ENCODE results near the gene PIN1.

The PIN1 gene

GRCh38 chr19:9856609-9857008 lies 21.5 kb downstream of the PIN1 start:
- no peak for DNase-seq (ENCODE audit: low read depth in 2 of 2)

GRCh38 chr19:9857076-9857721 lies 22.1 kb downstream of the PIN1 start:
- DNase-seq (ENCODE audit: low read depth in 2 of 2): no peak

- DNase-seq (ENCODE audit: low read depth in 2 of 2): no peak
Observed at GRCh38 chr19:9857920-9858746, 23.0 kb downstream of the PIN1 start.

GRCh38 chr19:9858766-9859165 lies 23.6 kb downstream of the PIN1 start:
- DNase-seq (ENCODE audit: low read depth in 2 of 2): no peak

GRCh38 chr19:9860407-9860806 lies 25.3 kb downstream of the PIN1 start:
- DNase-seq (ENCODE audit: low read depth in 2 of 2): no peak

GRCh38 chr19:9861503-9861902 lies 26.4 kb downstream of the PIN1 start:
- no peak for DNase-seq (ENCODE audit: low read depth in 2 of 2)

- DNase-seq (ENCODE audit: low read depth in 2 of 2): no peak
Observed at GRCh38 chr19:9862938-9863337, 27.8 kb downstream of the PIN1 start.

GRCh38 chr19:9863759-9864158 lies 28.6 kb downstream of the PIN1 start:
- DNase-seq (ENCODE audit: low read depth in 2 of 2): no peak

- DNase-seq (ENCODE audit: low read depth in 2 of 2): no peak
Observed at GRCh38 chr19:9865732-9866501, 30.8 kb downstream of the PIN1 start.

- no peak for DNase-seq (ENCODE audit: low read depth in 2 of 2)
Observed at GRCh38 chr19:9868983-9869617, 34.0 kb downstream of the PIN1 start.

GRCh38 chr19:9871626-9872338 lies 36.7 kb downstream of the PIN1 start:
- DNase-seq (ENCODE audit: low read depth in 2 of 2): no peak

GRCh38 chr19:9872618-9873242 lies 37.6 kb downstream of the PIN1 start:
- no peak for DNase-seq (ENCODE audit: low read depth in 2 of 2)

- no peak for DNase-seq (ENCODE audit: low read depth in 2 of 2)
Observed at GRCh38 chr19:9875031-9875627, 40.0 kb downstream of the PIN1 start.

GRCh38 chr19:9875796-9876195 lies 40.7 kb downstream of the PIN1 start:
- DNase-seq (ENCODE audit: low read depth in 2 of 2): no peak

GRCh38 chr19:9877780-9878510 lies 42.8 kb downstream of the PIN1 start:
- no peak for DNase-seq (ENCODE audit: low read depth in 2 of 2)

GRCh38 chr19:9878511-9879196 lies 43.5 kb downstream of the PIN1 start:
- no peak for DNase-seq (ENCODE audit: low read depth in 2 of 2)

GRCh38 chr19:9881720-9882119 lies 46.6 kb downstream of the PIN1 start:
- DNase-seq (ENCODE audit: low read depth in 2 of 2): no peak

GRCh38 chr19:9883231-9883758 lies 48.2 kb downstream of the PIN1 start:
- DNase-seq (ENCODE audit: low read depth in 2 of 2): no peak

- DNase-seq (ENCODE audit: low read depth in 2 of 2): no peak
Observed at GRCh38 chr19:9883764-9884163, 48.6 kb downstream of the PIN1 start.

Data from stimulated activated CD8-positive, alpha-beta memory T cell treated with anti-CD3 and anti-CD28 coated beads, Interleukin-2, amount 100 ng/mL, for 48 hours (primary cell).